Uterus (tissue), 4 donors: Measurements from ENCODE around the gene BZW2. TPM values are rescaled to one million over a fixed set of nuclear protein-coding genes. Genes with fewer than 3 reads are reported as not detected.
A peak's percentile ranks its signal among the peaks of the same experiment; 100 is the strongest.

Experiments used
- DNase-seq, 2 donors: peaks; one replicate each; pipeline ENCODE4 v3.0.0-alpha.2; 2019 to 2020
- H3K27ac ChIP-seq, 2 donors: fragments of 200-600 bp; sonication (generic); 1 replicate in 1 of 2; 2 replicates in 1 of 2; pipeline ENCODE4 v1.5.1; 2016 to 2018
- H3K27me3 ChIP-seq, 2 donors: fragments of 200-600 bp; sonication (generic); one replicate each; pipeline ENCODE4 v1.5.1; 2018 to 2019; ENCODE audit warnings: control low read depth in 1 of 2
- H3K36me3 ChIP-seq, 2 donors: fragments of 200-600 bp; sonication (generic); one replicate each; pipeline ENCODE4 v1.5.1; 2019; ENCODE audit warnings: control low read depth in 1 of 2
- H3K4me1 ChIP-seq, 2 donors: fragments of 200-600 bp; sonication (generic); one replicate each; pipeline ENCODE4 v1.5.1; 2018 to 2019; ENCODE audit warnings: control low read depth in 1 of 2
- H3K4me3 ChIP-seq, 2 donors: fragments of 200-600 bp; sonication (generic); 1 replicate in 1 of 2; 2 replicates in 1 of 2; pipeline ENCODE4 v1.5.1; 2018 to 2019; ENCODE audit warnings: mild to moderate bottlenecking in 1 of 2
- H3K9me3 ChIP-seq, 2 donors: fragments of 200-600 bp; sonication (generic); one replicate each; pipeline ENCODE4 v1.5.1; 2019; ENCODE audit warnings: control low read depth in 1 of 2
- CTCF ChIP-seq, 4 experiments: fragments of 200-600 bp in 2 of 4; fragments of 450-650 bp in 2 of 4; sonication (generic) in 2 of 4; IDR thresholded peaks; one replicate each; pipeline ENCODE4 v1.5.1; 2016 to 2019; ENCODE audit warnings: antibody characterized with exemption in 4 of 4, mild to moderate bottlenecking in 2 of 4, moderate library complexity in 1 of 4
- POLR2A ChIP-seq, 2 donors: fragments of 450-650 bp; IDR thresholded peaks; one replicate each; pipeline ENCODE4 v1.6.1; 2016; ENCODE audit warnings: antibody characterized with exemption in 2 of 2, mild to moderate bottlenecking in 1 of 2, moderate library complexity in 1 of 2
- intact Hi-C: fragments of 100-400 bp; cut with DNase I; formaldehyde crosslinking; loops from one replicate; pipeline ENCODE4 v1.15.1; 2023; ENCODE audit warnings: low total_unique reads
- total RNA-seq, 4 donors: library from RNA; depleted of rRNA in 3 of 4; stranded (reverse); fragments of >200 nt in 3 of 4; gene quantifications; one replicate each; pipeline versions ENCODE4 v1.1.0 to v1.2.4, GENCODE V29; 2014 to 2023
- donor health status: DM: yes; HTN: yes; CAD: no.

BZW2 gene
- total RNA-seq = 10 to 100 TPM; 16.5 to 50.0 (median 32.4) TPM

- Histone ChIP-seq H3K36me3 (no peaks in the 10 kb centered on the region), H3K4me1 (no peaks in the 10 kb centered on the region), H3K27ac (peak within 1 kb of the TSS; percentile 91 to 95), H3K9me3 (no peaks in the 10 kb centered on the region), H3K4me3 (peak within 1 kb of the TSS; percentile 96 to 99), H3K27me3 (no peaks in the 10 kb centered on the region)
- intact Hi-C loops = no loop called here
- peak; percentile 94 for DNase-seq
- TF ChIP-seq CTCF (IDR thresholded peaks at IDR 0.05) = peak in 2 of 4 experiments; percentile 11 to 28
- peak; percentile 87 to 90 for TF ChIP-seq POLR2A (IDR thresholded peaks at IDR 0.05)
Measured at GRCh38 chr7:16645593-16646471, at the start of gene BZW2, which contains the start of gene ANKMY2. Gene BZW2 (plus strand): TSS chr7:16646181. CDS start chr7:16665444, 19,263 bp downstream. Gene ANKMY2 (minus strand): TSS chr7:16645754. CDS start chr7:16645573, 181 bp downstream.

GRCh38 chr7:16598015-16598414, 48.0 kb upstream of the BZW2 start:
- TF ChIP-seq POLR2A (IDR thresholded peaks at IDR 0.05) (no peak), CTCF (IDR thresholded peaks at IDR 0.05) (no peak)
- Histone ChIP-seq H3K4me3 (no peak overlapping the region), H3K36me3 (no peaks in the 10 kb centered on the region), H3K9me3 (no peaks in the 10 kb centered on the region), H3K27me3 (no peaks in the 10 kb centered on the region), H3K4me1 (no peaks in the 10 kb centered on the region), H3K27ac (no peak overlapping the region)
- intact Hi-C loops = no loop called here
- DNase-seq = no peak

- intact Hi-C loops = no loop called here
- TF ChIP-seq CTCF (IDR thresholded peaks at IDR 0.05) = no peak
- no peak for TF ChIP-seq POLR2A (IDR thresholded peaks at IDR 0.05)
- DNase-seq = no peak
- H3K36me3 ChIP-seq = no peaks in the 10 kb centered on the region
- no peak overlapping the region for H3K4me3 ChIP-seq
- no peaks in the 10 kb centered on the region for H3K27me3 ChIP-seq
- H3K27ac ChIP-seq = no peak overlapping the region
- no peaks in the 10 kb centered on the region for H3K9me3 ChIP-seq
- no peaks in the 10 kb centered on the region for H3K4me1 ChIP-seq
Measured at GRCh38 chr7:16599860-16600259, 46.1 kb upstream of the BZW2 start.

- intact Hi-C loops = no loop called here
- TF ChIP-seq POLR2A (IDR thresholded peaks at IDR 0.05) (no peak), CTCF (IDR thresholded peaks at IDR 0.05) (no peak)
- H3K36me3 ChIP-seq = no peaks in the 10 kb centered on the region
Measured at GRCh38 chr7:16603633-16604032, 42.3 kb upstream of the BZW2 start.

GRCh38 chr7:16604054-16604453, 41.9 kb upstream of the BZW2 start:
- Histone ChIP-seq H3K27me3 (no peaks in the 10 kb centered on the region), H3K4me1 (no peaks in the 10 kb centered on the region), H3K36me3 (no peaks in the 10 kb centered on the region), H3K4me3 (no peak overlapping the region), H3K9me3 (no peaks in the 10 kb centered on the region), H3K27ac (no peak overlapping the region)
- no peak for TF ChIP-seq POLR2A (IDR thresholded peaks at IDR 0.05)
- no peak for TF ChIP-seq CTCF (IDR thresholded peaks at IDR 0.05)
- no peak for DNase-seq
- intact Hi-C loops = no loop called here

More at GRCh38 chr7:16603633-16604032, 42.3 kb upstream of the BZW2 start:
- no peaks in the 10 kb centered on the region for H3K9me3 ChIP-seq
- H3K4me1 ChIP-seq = no peaks in the 10 kb centered on the region
- no peaks in the 10 kb centered on the region for H3K27me3 ChIP-seq
- H3K4me3 ChIP-seq = no peak overlapping the region
- no peak overlapping the region for H3K27ac ChIP-seq
- DNase-seq = no peak
